GM19193 (cell line): ENCODE results near the gene EPHX1.

Experiments
- POLR2A ChIP-seq: IDR thresholded peaks from 4 replicates; pipeline ENCODE4 v1.6.1; 2011; ENCODE audit not compliant: insufficient read depth, insufficient read length; ENCODE audit errors: extremely low read depth

The EPHX1 gene

GRCh38 chr1:225809842-225810578 lies at the start of gene EPHX1:
Gene EPHX1 (plus strand): TSS chr1:225810124. CDS start chr1:225828730, 18,606 bp downstream.
- TF ChIP-seq POLR2A = peak; percentile 59

- no peak for TF ChIP-seq POLR2A
Measured at GRCh38 chr1:225760531-225760930, 49.4 kb upstream of the EPHX1 start.

- no peak for TF ChIP-seq POLR2A
Measured at GRCh38 chr1:225762002-225762441, 47.9 kb upstream of the EPHX1 start.

GRCh38 chr1:225762444-225762843 lies 47.5 kb upstream of the EPHX1 start:
- no peak for TF ChIP-seq POLR2A

DNA sequence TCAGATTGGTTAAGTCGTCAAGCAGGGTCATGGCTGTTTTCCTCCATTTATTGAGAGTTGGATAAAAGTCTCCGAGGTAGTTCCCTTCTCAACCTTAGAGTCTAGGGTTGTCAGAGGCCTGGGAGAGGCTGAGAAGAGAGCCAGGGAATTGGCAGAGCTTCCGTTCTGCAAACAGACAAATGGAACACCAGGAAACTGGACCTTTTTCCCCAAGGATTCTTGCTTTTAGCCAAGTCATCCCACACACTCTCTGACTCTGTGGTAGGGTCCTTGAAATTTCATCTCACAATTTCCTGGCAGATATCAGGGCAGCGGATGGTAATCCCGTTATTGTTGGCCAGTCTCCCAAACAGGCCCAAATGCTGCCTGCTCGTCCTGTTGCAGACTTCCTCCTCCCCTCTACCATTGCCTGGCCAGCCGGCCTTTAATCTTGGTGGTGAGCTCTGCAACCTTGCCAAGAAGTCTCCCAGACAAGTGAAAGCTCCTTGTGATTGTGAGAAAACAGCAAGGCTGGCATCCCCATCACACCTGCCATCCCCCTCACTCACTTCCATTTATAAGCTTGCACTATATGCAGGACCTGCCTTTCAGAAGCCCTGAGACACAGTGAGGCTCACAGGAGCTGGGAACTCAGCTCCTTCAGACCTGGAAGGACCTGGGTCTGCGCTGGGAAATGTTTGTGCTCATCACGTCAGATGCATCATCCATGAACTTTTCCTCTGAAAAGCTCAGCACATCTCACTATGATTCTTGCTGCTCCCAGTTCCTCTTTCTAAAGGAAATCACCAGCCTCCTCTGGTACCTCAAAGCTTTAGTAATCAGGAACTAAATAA lies 46.0 kb upstream of the EPHX1 start:
- TF ChIP-seq POLR2A = no peak

DNA sequence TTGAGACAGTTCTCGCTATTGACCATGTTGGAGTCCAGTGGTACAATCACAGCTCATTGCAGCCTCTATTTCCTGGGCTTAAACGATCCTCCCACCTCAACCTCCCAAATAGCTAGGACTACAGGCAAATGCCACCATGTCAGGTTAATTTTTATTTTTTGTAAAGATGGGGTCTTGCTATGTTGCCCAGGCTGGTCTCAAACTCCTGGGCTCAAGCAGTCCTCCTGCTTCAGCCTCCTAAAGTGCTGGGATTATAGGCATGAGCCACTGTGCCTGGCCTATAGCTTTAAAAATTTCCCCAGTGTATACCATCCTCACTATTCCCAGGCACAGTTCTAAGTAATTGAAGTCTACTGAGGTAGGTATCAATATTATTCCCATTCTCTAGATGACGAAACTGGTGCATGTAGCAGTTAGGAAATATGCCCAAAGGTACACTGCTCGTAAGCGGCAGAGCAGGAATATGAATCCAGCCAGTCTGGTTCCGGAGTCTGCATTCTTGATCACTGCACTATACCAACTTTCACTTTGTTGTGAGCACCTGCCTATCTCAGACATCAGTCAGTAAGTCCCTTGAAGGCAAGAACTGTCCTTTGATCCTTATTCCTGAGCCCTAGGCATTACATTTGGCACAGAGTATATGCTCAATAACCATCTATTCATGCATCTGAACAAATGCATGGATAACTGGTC lies 43.8 kb upstream of the EPHX1 start:
- no peak for TF ChIP-seq POLR2A

GRCh38 chr1:225766967-225767633 lies 42.8 kb upstream of the EPHX1 start:
- TF ChIP-seq POLR2A = no peak

- TF ChIP-seq POLR2A = no peak
Measured at GRCh38 chr1:225767634-225768540, 42.0 kb upstream of the EPHX1 start.

DNA sequence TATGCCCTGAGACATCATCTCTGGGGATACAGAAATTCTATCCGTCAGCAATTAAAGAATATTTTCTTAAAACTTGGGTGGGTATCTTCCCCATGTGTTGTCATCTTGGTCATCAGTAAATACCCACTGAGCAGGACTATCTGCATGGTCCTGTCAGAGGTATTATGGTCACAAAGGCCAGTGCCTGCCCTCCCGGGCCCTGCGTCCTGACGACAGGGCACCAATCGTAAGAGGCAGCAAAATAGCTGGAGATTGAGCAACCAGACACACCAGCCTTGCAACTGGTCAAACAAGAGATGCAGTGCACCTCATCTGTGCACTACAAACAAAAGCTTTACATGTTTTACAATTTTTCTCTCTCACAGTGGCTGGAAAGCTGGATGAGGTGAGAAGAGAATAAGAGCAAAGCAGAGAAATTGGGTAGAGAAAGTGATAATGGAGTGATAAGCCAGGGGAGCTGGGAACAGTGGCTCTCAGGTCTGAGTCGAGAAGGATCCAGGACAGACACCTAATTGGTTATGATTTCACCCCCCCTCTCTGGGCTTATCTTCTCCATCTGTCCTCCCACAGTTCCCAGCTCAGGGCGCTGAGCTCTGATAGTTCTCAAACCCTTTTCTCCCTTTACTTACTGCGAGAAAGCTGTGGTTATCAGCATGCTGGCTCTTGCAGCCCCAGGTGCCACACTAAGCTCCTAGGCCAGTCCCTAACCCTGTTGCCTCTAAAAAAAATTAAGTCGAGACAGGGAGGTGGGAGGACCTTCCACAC lies 41.1 kb upstream of the EPHX1 start:
- no peak for TF ChIP-seq POLR2A

DNA sequence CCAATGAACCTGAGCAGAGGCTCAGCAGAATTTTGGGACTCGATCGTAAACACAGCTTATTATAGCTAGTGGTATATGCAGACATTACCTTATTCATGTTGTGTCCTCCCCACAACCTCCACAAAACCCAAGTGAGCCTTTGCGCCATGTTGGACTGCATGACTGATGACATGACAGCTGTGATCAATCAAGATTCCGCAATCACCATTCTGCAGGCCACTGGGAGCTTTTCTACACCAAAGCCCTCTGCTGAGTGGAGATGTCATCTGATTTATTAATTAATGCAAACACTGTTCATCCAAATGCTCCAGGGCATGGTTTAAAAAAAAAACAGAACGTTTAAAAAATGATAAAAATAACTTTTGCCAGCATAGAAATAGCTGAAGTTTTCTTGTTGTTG lies 40.2 kb upstream of the EPHX1 start:
- no peak for TF ChIP-seq POLR2A

GRCh38 chr1:225770561-225771248 lies 39.2 kb upstream of the EPHX1 start:
- no peak for TF ChIP-seq POLR2A

DNA sequence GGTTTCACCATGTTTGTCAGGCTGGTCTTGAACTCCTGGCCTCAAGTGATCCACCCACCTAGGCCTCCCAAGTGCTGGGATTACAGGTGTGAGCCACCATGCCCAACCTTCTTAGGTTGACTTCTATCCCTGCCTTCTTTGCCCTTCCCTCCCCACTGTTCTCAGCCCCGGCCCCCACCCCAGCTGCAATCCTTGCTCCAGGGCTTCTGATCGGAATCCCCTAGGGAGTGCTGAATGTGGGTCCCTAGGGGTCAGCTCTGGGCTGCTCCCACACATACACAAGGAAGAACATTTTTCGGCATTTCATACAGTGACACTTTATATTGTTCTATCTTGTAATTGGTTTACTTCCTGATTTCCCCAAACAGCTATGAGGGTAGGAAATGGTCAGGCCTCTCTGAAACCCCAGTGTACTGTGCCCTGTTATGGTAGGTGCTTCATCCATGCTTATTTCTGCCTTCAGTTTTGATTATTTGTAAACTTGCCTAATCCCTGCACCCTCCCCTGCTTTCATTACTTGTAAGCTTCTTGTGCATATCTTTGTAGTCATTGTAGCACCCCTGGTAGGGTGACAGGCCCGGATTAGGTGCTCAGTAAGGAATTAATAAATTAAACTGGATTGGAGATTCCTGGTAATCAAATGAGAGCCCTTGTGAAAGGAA lies 38.1 kb upstream of the EPHX1 start:
- TF ChIP-seq POLR2A = no peak

DNA sequence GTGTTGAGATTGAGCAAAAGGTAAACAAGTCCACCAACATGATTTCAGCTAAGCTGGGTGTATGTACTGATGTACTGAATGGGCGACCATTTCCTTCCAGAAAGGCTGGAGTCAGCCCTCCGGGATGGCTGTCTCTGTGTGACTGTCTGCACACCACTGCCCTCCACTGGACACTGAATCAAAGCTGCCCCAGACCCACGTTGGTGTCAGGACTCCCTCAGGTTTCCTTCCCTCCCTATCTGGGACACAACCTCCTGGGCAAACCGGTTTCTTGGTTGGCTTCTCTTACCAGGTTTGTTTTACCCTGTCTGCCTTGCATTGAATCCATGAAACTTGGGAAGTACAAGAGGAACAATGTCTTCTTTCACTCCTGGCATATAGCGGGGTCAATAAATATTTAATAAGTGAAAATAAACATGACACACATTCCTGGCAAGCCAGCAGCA lies 37.6 kb upstream of the EPHX1 start:
- no peak for TF ChIP-seq POLR2A

DNA sequence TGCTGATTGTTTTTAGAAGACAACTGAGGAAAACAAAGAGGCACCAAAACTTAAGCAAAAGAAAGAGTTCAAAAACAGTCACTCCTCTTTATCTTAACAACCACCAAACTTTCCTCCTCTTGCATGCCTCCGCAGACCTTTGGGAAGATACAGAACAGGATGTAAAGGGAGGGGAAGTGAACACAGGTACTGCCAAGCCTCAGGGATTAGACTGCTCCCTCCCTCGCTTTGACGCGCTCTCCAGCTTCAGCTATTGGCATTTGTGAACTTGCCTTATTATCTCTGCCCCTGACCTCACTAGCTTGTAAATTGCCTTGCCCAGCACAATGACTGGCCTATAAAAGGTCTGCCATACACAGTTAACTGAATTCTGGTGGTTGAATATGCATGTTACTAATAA lies 37.1 kb upstream of the EPHX1 start:
- no peak for TF ChIP-seq POLR2A
